ENCODE measurements around the gene KIF1B. TPM values are rescaled to one million over a fixed set of nuclear protein-coding genes. Genes with fewer than 3 reads are reported as not detected.

The KIF1B gene
- total RNA-seq, 6 donors from 2014 or later: 29.4 to 67.1 (median 42.0) TPM

DNA sequence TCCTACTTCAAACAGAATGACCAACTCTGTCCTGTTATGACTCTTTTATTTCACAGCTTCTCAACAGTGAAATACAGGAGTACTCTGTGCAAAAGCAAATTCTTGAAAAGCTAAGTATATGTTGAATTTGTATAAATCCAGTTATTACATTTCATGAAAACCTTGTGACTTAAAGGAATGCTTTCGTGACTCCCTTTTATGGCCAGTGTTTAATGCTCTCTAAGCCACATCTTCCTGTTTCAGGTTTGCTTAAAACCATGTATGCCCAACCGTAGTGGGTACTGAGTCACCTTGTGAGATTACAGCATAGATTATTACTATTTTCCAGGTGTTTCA is 40.2 kb upstream of the KIF1B start:
- ATAC-seq (ENCODE audit: low FRiP score in 2 of 2) (no peak), DNase-seq (no peak)
- WGBS, 2 donors: 66 to 87% methylated on average over 2 of the region's 2 CpGs
- Histone ChIP-seq H3K27ac (no peak overlapping the region), H3K36me3 (peaks cover 11 to 92% (median 66%) of the 10 kb centered on the region in 4 donors), H3K9me3 (no peaks in the 10 kb centered on the region), H3K4me1 (no peaks in the 10 kb centered on the region), H3K4me3 (no peak overlapping the region), H3K27me3 (no peaks in the 10 kb centered on the region)
- TF ChIP-seq EP300 (IDR thresholded peaks at IDR 0.05) (no peak), POLR2A (IDR thresholded peaks at IDR 0.05) (no peak), CTCF (IDR thresholded peaks at IDR 0.05) (no peak), POLR2AphosphoS5 (IDR thresholded peaks at IDR 0.05) (no peak)

DNA sequence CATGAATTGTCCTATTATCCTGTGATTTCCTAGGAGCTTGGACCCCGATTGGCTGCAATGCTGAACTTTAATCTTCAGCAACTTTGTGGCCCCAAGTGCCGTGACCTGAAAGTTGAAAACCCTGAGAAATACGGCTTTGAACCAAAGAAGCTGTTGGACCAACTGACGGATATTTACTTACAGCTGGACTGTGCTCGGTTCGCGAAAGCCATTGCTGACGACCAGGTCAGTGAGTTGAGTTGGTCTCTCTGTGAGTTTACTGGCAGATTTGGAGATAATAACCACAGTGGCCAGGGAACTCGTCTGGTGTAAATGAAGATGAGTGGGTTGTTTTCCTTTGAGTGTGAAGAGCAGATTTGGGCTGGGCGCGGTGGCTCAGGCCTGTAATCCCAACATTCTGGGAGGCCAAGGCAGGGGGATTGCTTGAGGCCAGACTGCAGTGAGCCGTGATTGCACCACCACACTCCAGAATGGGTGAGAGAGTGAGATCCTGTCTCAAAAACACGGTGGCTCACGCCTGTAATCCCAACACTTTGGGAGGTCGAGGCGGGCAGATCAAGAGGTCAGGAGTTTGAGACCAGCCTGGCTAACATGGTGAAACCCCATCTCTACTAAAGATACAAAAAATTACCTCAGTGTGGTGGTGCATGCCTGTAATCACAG is 39.1 kb upstream of the KIF1B start:
- Histone ChIP-seq H3K27me3 (no peaks in the 10 kb centered on the region), H3K36me3 (peaks cover 9 to 81% (median 56%) of the 10 kb centered on the region in 4 donors), H3K4me3 (no peak overlapping the region), H3K27ac (no peak overlapping the region), H3K4me1 (no peaks in the 10 kb centered on the region), H3K9me3 (no peaks in the 10 kb centered on the region)
- WGBS, 2 donors: 86 to 93% methylated on average over 16 of the region's 16 CpGs
- ATAC-seq (ENCODE audit: low FRiP score in 2 of 2): no peak
- DNase-seq: no peak
- TF ChIP-seq POLR2AphosphoS5 (IDR thresholded peaks at IDR 0.05) (no peak), CTCF (IDR thresholded peaks at IDR 0.05) (no peak), EP300 (IDR thresholded peaks at IDR 0.05) (no peak), POLR2A (IDR thresholded peaks at IDR 0.05) (no peak)

DNA sequence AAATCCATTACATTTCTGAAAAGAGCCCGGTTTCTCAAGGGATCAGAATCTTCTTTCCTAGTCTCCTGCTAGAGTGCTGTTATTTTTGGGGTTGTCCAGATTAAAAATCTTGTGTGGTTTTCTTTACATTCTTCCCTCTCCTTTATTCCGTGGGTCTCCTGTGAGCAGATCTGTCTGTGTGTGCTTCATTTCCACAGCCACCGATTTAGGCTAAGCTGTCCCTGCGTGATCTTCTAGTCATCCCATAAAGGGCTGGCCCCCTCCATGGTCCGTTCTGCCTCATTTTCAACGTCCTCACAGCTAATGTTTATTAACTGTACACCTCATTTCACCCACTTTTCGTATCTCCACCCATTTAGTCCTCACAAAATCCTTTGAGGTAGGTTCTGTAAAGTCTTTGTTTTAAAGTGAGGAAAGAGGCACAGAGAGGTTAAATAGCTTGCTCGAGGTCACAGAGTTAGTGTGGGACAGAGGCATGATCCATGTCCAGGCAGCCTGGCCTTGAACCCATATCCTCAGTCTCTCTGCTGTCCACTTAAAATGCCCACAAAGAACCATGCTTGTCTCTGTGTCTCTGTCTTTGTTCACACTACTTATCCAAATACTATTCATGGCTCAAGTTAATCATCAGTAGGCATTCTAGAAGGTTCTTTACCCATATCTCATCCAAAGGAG is 38.2 kb upstream of the KIF1B start:
- no peak for ATAC-seq (ENCODE audit: low FRiP score in 2 of 2)
- no peaks in the 10 kb centered on the region for H3K27me3 ChIP-seq
- TF ChIP-seq EP300 (IDR thresholded peaks at IDR 0.05): no peak
- no peak for TF ChIP-seq POLR2AphosphoS5 (IDR thresholded peaks at IDR 0.05)
- TF ChIP-seq POLR2A (IDR thresholded peaks at IDR 0.05): no peak
- no peak for TF ChIP-seq CTCF (IDR thresholded peaks at IDR 0.05)
- peaks cover 9 to 72% (median 51%) of the 10 kb centered on the region in 4 donors for H3K36me3 ChIP-seq
- H3K4me3 ChIP-seq: no peak overlapping the region
- 93 to 94% methylated on average over 8 of the region's 8 CpGs for WGBS, 2 donors
- H3K27ac ChIP-seq: no peak overlapping the region
- no peaks in the 10 kb centered on the region for H3K9me3 ChIP-seq
- H3K4me1 ChIP-seq: no peaks in the 10 kb centered on the region
- no peak for DNase-seq

- H3K36me3 ChIP-seq: peaks cover 6 to 68% (median 42%) of the 10 kb centered on the region in 4 donors
- TF ChIP-seq POLR2AphosphoS5 (IDR thresholded peaks at IDR 0.05) (no peak), POLR2A (IDR thresholded peaks at IDR 0.05) (no peak), CTCF (IDR thresholded peaks at IDR 0.05) (no peak), EP300 (IDR thresholded peaks at IDR 0.05) (no peak)
- H3K27me3 ChIP-seq: no peaks in the 10 kb centered on the region
- DNase-seq (no peak), ATAC-seq (ENCODE audit: low FRiP score in 2 of 2) (peak in 1 of 2 donors; percentile 22)
- 80 to 93% methylated on average over 8 to 10 of the region's 10 CpGs for WGBS, 2 donors
- no peak overlapping the region for H3K27ac ChIP-seq
- H3K4me1 ChIP-seq: no peaks in the 10 kb centered on the region
- no peaks in the 10 kb centered on the region for H3K9me3 ChIP-seq
- H3K4me3 ChIP-seq: no peak overlapping the region
Measured at GRCh38 chr1:10173582-10173981, 36.8 kb upstream of the KIF1B start.

Measured in upper lobe of left lung (tissue), 6 donors.